Measurements from ENCODE around the gene ARHGAP25. TPM values are rescaled to one million over a fixed set of nuclear protein-coding genes. Genes with fewer than 3 reads are reported as not detected.

ARHGAP25 gene
- total RNA-seq, 1 experiment from 2014 or later: 6.2 TPM

- CTCF ChIA-PET: interaction anchor here (0.6 to 1.5 kb wide), 5 partner anchors 41 to 687 kb away, joined by 3 to 5 read pairs (median 4); no protein-coding TSS in a partner anchor
- TF ChIP-seq CTCF (conservative IDR thresholded peaks at IDR 0.05; ENCODE audit: low read depth, low read length) (peak; percentile 62), EZH2 (IDR thresholded peaks at IDR 0.05; ENCODE audit: borderline replicate concordance, low read depth, low read length, poor library complexity, severe bottlenecking) (no peak)
- no peaks in the 10 kb centered on the region for H3K27me3 ChIP-seq (replicated peaks; ENCODE audit: insufficient read depth, low read depth, low read length, poor library complexity)
- H3K36me3 ChIP-seq (ENCODE audit: insufficient read depth, low read length, poor library complexity, severe bottlenecking): no peaks in the 10 kb centered on the region
- no peaks in the 10 kb centered on the region for H3K9me3 ChIP-seq (ENCODE audit: low read depth, low read length, poor library complexity, severe bottlenecking)
- H3K4me3 ChIP-seq (ENCODE audit: low read depth, low read length, poor library complexity, severe bottlenecking): no peak overlapping the region
- peak; percentile 34 for DNase-seq (ENCODE audit: low spot score)
- POLR2A ChIA-PET (ENCODE audit: low non-redundant PET): no interaction called here
- BruUV-seq (replicated peaks): no TSS peak
- no peaks in the 10 kb centered on the region for H3K4me1 ChIP-seq (ENCODE audit: insufficient read depth, low read length, poor library complexity, severe bottlenecking)
- no peak overlapping the region for H3K27ac ChIP-seq (ENCODE audit: low read depth, low read length, poor library complexity, severe bottlenecking)
- intact Hi-C loops (cut with micrococcal nuclease; ENCODE audit: unreplicated experiment): loop anchor here (5.0 kb wide), 1 partner anchor 377 kb away; no protein-coding TSS in a partner anchor
Measured at GRCh38 chr2:68839260-68839833, 104.7 kb downstream of the ARHGAP25 start.

- Histone ChIP-seq H3K27me3 (replicated peaks; ENCODE audit: insufficient read depth, low read depth, low read length, poor library complexity) (no peaks in the 10 kb centered on the region), H3K9me3 (ENCODE audit: low read depth, low read length, poor library complexity, severe bottlenecking) (no peaks in the 10 kb centered on the region), H3K4me3 (ENCODE audit: low read depth, low read length, poor library complexity, severe bottlenecking) (no peak overlapping the region), H3K4me1 (ENCODE audit: insufficient read depth, low read length, poor library complexity, severe bottlenecking) (no peaks in the 10 kb centered on the region), H3K36me3 (ENCODE audit: insufficient read depth, low read length, poor library complexity, severe bottlenecking) (no peaks in the 10 kb centered on the region), H3K27ac (ENCODE audit: low read depth, low read length, poor library complexity, severe bottlenecking) (no peak overlapping the region)
- DNase-seq (ENCODE audit: low spot score): no peak
- CTCF ChIA-PET: no interaction called here
- no TSS peak for BruUV-seq (replicated peaks)
- intact Hi-C loops (cut with micrococcal nuclease; ENCODE audit: unreplicated experiment): no loop called here
- POLR2A ChIA-PET (ENCODE audit: low non-redundant PET): no interaction called here
- TF ChIP-seq CTCF (conservative IDR thresholded peaks at IDR 0.05; ENCODE audit: low read depth, low read length): no peak
- no peak for TF ChIP-seq EZH2 (IDR thresholded peaks at IDR 0.05; ENCODE audit: borderline replicate concordance, low read depth, low read length, poor library complexity, severe bottlenecking)
Measured at GRCh38 chr2:68845043-68845442, 110.4 kb downstream of the ARHGAP25 start.

GRCh38 chr2:68846091-68846490 lies 111.5 kb downstream of the ARHGAP25 start:
- no peak for TF ChIP-seq CTCF (conservative IDR thresholded peaks at IDR 0.05; ENCODE audit: low read depth, low read length)
- TF ChIP-seq EZH2 (IDR thresholded peaks at IDR 0.05; ENCODE audit: borderline replicate concordance, low read depth, low read length, poor library complexity, severe bottlenecking): no peak
- Histone ChIP-seq H3K27ac (ENCODE audit: low read depth, low read length, poor library complexity, severe bottlenecking) (no peak overlapping the region), H3K9me3 (ENCODE audit: low read depth, low read length, poor library complexity, severe bottlenecking) (no peaks in the 10 kb centered on the region), H3K36me3 (ENCODE audit: insufficient read depth, low read length, poor library complexity, severe bottlenecking) (no peaks in the 10 kb centered on the region), H3K4me1 (ENCODE audit: insufficient read depth, low read length, poor library complexity, severe bottlenecking) (no peaks in the 10 kb centered on the region), H3K27me3 (replicated peaks; ENCODE audit: insufficient read depth, low read depth, low read length, poor library complexity) (no peaks in the 10 kb centered on the region), H3K4me3 (ENCODE audit: low read depth, low read length, poor library complexity, severe bottlenecking) (no peak overlapping the region)
- BruUV-seq (replicated peaks): no TSS peak
- ChIA-PET CTCF (interaction anchor here (0.6 kb wide), 1 partner anchor 363 kb away, joined by 3 read pairs; no protein-coding TSS in a partner anchor), POLR2A (ENCODE audit: low non-redundant PET) (no interaction called here)
- intact Hi-C loops (cut with micrococcal nuclease; ENCODE audit: unreplicated experiment): no loop called here
- DNase-seq (ENCODE audit: low spot score): no peak

Data from A673 (cell line).